Fibroblast of mammary gland (primary cell): ENCODE results near the gene LZIC.

Experiments
- DNase-seq: peaks from one replicate; pipeline ENCODE4 v3.0.0-alpha.2; 2010; ENCODE audit warnings: low read depth
- H3K4me3 ChIP-seq: 2 replicates; pipeline ENCODE4 v1.5.1; 2011; ENCODE audit warnings: low read depth, mild to moderate bottlenecking, low read length, moderate library complexity; ENCODE audit not compliant: control insufficient read depth
- CTCF ChIP-seq: conservative IDR thresholded peaks from 2 replicates; pipeline ENCODE4 v1.5.1; 2011; ENCODE audit warnings: low read depth, low read length, inconsistent platforms; ENCODE audit not compliant: control insufficient read depth, insufficient read depth

LZIC gene

DNA sequence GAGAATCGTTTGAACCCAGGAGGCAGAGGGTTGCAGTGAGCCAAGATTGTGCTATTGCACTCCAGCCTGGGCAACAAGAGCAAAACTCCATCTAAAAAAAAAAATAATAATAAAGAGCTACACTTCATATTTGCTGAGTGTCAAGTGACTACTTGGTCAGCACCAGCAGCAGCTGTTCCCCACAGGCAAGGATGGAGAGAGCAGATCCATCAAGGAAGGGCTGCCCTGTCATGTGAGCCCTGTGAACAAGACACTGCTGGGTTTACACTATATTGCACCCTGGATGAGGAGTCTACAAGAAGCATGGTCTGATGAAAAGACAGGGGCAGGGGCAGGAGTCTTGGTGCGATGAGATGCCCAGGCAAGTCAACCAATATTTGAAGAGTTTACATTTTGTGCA is 36.7 kb downstream of the LZIC start:
- DNase-seq: no peak
- TF ChIP-seq CTCF: no peak

GRCh38 chr1:9905010-9905409 is 38.2 kb downstream of the LZIC start:
- H3K4me3 ChIP-seq: no peak overlapping the region
- DNase-seq: peak; percentile 36
- no peak for TF ChIP-seq CTCF

More for the DNA sequence above, 36.7 kb downstream of the LZIC start:
- H3K4me3 ChIP-seq: no peak overlapping the region

GRCh38 chr1:9904596-9904995 is 38.6 kb downstream of the LZIC start:
- DNase-seq: no peak
- H3K4me3 ChIP-seq: no peak overlapping the region
- no peak for TF ChIP-seq CTCF

DNA sequence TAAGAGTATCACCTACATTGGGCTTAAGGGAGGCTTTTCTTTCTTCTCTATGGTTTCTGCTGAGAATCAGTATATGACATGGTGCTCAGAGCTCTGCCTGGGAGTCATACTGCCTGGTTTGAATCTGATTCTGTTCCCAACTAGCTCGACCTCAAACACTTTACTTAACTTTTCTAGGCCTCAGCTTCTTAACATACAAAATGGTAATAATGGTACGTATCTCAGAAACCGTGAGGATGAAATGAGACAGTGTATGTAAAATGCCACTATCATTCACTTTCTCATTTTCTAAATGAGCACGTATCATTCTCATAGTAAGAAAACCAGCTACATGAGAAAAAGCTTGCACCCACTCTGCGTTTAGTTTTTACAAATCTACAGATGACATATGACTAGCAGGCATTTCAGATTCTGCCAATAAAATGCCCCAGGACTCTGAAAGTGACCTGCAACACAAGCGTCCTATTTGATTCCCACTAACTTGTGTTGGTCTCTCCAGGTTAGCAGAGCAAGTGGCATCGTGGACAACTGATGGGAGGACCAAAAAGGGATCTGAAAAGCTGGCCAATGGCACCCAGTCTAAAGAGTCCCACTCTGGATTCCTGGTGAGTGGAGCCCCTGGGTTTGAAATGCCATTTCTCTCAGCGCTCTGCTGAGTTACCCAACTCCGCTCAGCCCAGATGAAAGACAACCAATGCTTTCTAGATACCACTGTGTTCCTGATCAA is 39.2 kb downstream of the LZIC start:
- no peak for DNase-seq
- no peak for TF ChIP-seq CTCF
- no peak overlapping the region for H3K4me3 ChIP-seq

GRCh38 chr1:9902060-9902452 is 41.1 kb downstream of the LZIC start:
- H3K4me3 ChIP-seq: no peak overlapping the region
- no peak for DNase-seq
- TF ChIP-seq CTCF: no peak

DNA sequence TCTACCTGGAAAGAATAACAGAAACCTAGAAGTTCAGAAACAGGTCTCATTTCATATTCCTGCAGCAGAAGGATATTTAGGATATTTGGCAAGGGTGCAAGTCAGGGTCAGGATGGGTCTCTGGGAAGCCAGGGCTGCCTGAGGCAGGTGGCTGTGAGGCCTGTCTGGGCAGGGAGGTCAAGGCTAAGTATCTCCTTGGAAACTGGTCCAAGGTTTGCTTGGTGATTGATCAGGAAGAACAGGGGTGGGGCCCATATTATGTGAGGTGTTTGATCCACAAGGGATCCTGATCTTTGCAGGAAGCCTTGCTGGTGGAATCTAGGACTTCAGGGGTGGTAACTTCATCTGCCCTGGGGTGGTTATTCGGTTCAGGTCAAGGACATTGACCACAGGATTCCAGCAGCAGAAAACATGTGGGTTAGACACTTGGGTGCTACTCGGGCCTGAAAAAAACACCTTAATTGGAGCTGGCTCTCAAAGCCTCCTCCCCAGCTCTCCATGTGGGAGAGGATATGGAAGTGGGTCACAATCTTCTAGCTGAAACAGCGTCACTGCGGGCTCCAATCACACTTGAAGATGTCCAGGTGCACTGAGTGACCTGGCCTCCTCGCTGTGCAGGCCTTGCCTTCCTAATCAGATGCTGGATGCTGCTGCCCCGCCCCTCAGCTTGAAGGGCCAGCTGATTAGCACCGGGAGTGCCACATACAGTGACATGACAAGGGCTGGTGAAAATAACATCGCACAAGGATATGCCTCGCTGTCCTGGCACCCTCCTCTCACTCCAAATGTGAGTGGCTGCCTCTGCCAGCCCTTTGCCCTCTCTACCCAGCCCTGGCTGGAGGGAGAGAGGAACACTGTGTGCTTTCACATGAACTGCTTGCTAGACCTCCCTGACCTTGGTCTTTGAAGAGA is 41.8 kb downstream of the LZIC start:
- TF ChIP-seq CTCF: no peak
- DNase-seq: no peak
- H3K4me3 ChIP-seq: no peak overlapping the region
